COLO668 (cell line): ENCODE results near the gene NSG1.

Experiments
- DNase-seq: peaks from one replicate; lab custom pipeline; 2025; ENCODE audit not compliant: unreplicated experiment; lab: John Stamatoyannopoulos, UW

The NSG1 gene

GRCh38 chr4:4430492-4431195 is 43.7 kb downstream of the NSG1 start:
- peak; percentile 32 for DNase-seq

GRCh38 chr4:4432341-4433125 is 45.6 kb downstream of the NSG1 start:
- DNase-seq: no peak

- no peak for DNase-seq
These were observed 47.0 kb downstream of the NSG1 start for GRCh38 chr4:4433941-4434340.

- DNase-seq: no peak
These were observed 49.4 kb downstream of the NSG1 start for GRCh38 chr4:4436244-4436823.

- no peak for DNase-seq
These were observed 51.0 kb downstream of the NSG1 start for GRCh38 chr4:4437798-4438470.

GRCh38 chr4:4438891-4439290 is 52.0 kb downstream of the NSG1 start:
- DNase-seq: no peak

GRCh38 chr4:4439782-4440181 is 52.9 kb downstream of the NSG1 start:
- DNase-seq: no peak

GRCh38 chr4:4440333-4441061 is 53.6 kb downstream of the NSG1 start:
- DNase-seq: no peak

- DNase-seq: no peak
These were observed 56.9 kb downstream of the NSG1 start for GRCh38 chr4:4443821-4444220.

- DNase-seq: no peak
These were observed 59.5 kb downstream of the NSG1 start for GRCh38 chr4:4446434-4446833.

- peak; percentile 69 for DNase-seq
These were observed 68.4 kb downstream of the NSG1 start for GRCh38 chr4:4455210-4455865.

- no peak for DNase-seq
These were observed 69.4 kb downstream of the NSG1 start for GRCh38 chr4:4456351-4456750.

- no peak for DNase-seq
These were observed 70.1 kb downstream of the NSG1 start for GRCh38 chr4:4456816-4457578.

- no peak for DNase-seq
These were observed 71.1 kb downstream of the NSG1 start for GRCh38 chr4:4457803-4458553.

- no peak for DNase-seq
These were observed 72.3 kb downstream of the NSG1 start for GRCh38 chr4:4459181-4459580.

GRCh38 chr4:4460759-4461158 is 73.9 kb downstream of the NSG1 start:
- DNase-seq: no peak

GRCh38 chr4:4461178-4461577 is 74.3 kb downstream of the NSG1 start:
- no peak for DNase-seq

- DNase-seq: no peak
These were observed 74.9 kb downstream of the NSG1 start for GRCh38 chr4:4461850-4462249.

GRCh38 chr4:4462970-4463369 is 76.1 kb downstream of the NSG1 start:
- no peak for DNase-seq
